Measurements from ENCODE around the gene CTSF. TPM values are rescaled to one million over a fixed set of nuclear protein-coding genes. Genes with fewer than 3 reads are reported as not detected.

The CTSF gene
- total and polyA plus RNA-seq, 2 of the 13 experiments (the other 11 are each of a cell fraction or from before 2014, with no cell fraction given): not detected

DNA sequence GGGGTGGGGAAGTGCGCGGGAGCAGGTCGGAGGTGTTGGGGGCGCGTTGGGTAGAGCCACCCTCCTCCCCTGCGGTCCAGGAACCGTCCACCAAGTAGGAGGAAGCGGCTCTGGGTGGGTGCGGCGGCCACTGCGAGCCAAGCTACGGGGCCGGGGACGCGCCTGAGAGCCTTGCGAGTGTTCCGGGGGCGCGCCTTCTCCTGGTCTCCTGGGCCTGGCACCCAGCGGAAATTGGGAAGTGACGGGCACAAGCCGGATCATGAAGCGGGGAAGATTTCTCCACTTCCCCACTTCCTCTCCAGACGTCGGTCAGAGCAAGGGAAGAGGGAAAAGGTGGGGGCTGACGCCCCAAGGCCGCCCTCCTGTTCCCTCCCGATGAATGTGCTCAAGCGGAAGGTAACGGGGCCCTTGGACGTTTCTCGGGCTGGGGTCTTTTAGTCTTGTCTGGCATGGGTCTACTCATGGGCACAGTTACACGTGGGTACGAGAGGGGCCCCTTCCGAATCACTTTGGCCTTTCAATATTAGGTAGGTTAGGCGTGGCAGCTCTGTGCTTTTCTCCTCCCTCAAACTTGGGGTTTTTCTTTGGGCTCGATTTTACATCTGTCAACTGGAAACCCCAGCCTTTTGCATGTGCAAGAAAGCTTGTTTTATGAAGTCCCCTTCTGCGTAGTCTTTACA lies 48.9 kb upstream of the CTSF start (continued):
- TF ChIP-seq, protein P1, sequence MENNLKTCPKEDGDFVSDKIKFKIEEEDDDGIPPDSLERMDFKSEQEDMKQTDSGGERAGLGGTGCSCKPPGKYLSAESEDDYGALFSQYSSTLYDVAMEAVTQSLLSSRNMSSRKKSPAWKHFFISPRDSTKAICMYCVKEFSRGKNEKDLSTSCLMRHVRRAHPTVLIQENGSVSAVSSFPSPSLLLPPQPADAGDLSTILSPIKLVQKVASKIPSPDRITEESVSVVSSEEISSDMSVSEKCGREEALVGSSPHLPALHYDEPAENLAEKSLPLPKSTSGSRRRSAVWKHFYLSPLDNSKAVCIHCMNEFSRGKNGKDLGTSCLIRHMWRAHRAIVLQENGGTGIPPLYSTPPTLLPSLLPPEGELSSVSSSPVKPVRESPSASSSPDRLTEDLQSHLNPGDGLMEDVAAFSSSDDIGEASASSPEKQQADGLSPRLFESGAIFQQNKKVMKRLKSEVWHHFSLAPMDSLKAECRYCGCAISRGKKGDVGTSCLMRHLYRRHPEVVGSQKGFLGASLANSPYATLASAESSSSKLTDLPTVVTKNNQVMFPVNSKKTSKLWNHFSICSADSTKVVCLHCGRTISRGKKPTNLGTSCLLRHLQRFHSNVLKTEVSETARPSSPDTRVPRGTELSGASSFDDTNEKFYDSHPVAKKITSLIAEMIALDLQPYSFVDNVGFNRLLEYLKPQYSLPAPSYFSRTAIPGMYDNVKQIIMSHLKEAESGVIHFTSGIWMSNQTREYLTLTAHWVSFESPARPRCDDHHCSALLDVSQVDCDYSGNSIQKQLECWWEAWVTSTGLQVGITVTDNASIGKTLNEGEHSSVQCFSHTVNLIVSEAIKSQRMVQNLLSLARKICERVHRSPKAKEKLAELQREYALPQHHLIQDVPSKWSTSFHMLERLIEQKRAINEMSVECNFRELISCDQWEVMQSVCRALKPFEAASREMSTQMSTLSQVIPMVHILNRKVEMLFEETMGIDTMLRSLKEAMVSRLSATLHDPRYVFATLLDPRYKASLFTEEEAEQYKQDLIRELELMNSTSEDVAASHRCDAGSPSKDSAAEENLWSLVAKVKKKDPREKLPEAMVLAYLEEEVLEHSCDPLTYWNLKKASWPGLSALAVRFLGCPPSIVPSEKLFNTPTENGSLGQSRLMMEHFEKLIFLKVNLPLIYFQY (CRISPR knock-in tag; IDR thresholded peaks at IDR 0.05; ENCODE audit: borderline replicate concordance): no peak
- no peak for TF ChIP-seq MED8 (CRISPR knock-in tag; IDR thresholded peaks at IDR 0.05; ENCODE audit: insufficient replicate concordance)
- no peak for TF ChIP-seq KMT2A (CRISPR knock-in tag; IDR thresholded peaks at IDR 0.05)
- no peak for TF ChIP-seq ZNF224 (CRISPR knock-in tag; IDR thresholded peaks at IDR 0.05)
- TF ChIP-seq, protein P2, sequence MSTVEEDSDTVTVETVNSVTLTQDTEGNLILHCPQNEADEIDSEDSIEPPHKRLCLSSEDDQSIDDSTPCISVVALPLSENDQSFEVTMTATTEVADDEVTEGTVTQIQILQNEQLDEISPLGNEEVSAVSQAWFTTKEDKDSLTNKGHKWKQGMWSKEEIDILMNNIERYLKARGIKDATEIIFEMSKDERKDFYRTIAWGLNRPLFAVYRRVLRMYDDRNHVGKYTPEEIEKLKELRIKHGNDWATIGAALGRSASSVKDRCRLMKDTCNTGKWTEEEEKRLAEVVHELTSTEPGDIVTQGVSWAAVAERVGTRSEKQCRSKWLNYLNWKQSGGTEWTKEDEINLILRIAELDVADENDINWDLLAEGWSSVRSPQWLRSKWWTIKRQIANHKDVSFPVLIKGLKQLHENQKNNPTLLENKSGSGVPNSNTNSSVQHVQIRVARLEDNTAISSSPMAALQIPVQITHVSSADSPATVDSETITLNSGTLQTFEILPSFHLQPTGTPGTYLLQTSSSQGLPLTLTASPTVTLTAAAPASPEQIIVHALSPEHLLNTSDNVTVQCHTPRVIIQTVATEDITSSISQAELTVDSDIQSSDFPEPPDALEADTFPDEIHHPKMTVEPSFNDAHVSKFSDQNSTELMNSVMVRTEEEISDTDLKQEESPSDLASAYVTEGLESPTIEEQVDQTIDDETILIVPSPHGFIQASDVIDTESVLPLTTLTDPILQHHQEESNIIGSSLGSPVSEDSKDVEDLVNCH (CRISPR knock-in tag; IDR thresholded peaks at IDR 0.05): no peak
- no peak for TF ChIP-seq ZNF235 (CRISPR knock-in tag; IDR thresholded peaks at IDR 0.05; ENCODE audit: borderline replicate concordance)
- no peak for TF ChIP-seq RBM39 (IDR thresholded peaks at IDR 0.05; ENCODE audit: low read depth, low read length, poor library complexity, severe bottlenecking)
- TF ChIP-seq ZNF33B (CRISPR knock-in tag; IDR thresholded peaks at IDR 0.05): no peak
- TF ChIP-seq, protein P3, sequence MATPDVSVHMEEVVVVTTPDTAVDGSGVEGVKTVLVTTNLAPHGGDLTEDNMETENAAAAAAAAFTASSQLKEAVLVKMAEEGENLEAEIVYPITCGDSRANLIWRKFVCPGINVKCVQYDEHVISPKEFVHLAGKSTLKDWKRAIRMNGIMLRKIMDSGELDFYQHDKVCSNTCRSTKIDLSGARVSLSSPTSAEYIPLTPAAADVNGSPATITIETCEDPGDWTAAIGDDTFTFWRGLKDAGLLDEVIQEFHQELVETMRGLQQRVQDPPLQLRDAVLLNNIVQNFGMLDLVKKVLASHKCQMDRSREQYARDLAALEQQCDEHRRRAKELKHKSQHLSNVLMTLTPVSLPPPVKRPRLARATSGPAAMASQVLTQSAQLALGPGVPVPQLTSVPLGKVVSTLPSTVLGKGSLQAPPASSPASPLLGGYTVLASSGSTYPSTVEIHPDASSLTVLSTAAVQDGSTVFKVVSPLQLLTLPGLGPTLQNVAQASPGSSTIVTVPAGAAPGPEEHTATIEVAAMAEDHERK (CRISPR knock-in tag; IDR thresholded peaks at IDR 0.05; ENCODE audit: low read depth): no peak
- no peak for TF ChIP-seq MTA3 (CRISPR knock-in tag; IDR thresholded peaks at IDR 0.05)
- TF ChIP-seq FOXM1 (CRISPR knock-in tag; IDR thresholded peaks at IDR 0.05): no peak
- TF ChIP-seq ZNF615 (CRISPR knock-in tag; IDR thresholded peaks at IDR 0.05; ENCODE audit: borderline replicate concordance): no peak
- TF ChIP-seq, protein P4, sequence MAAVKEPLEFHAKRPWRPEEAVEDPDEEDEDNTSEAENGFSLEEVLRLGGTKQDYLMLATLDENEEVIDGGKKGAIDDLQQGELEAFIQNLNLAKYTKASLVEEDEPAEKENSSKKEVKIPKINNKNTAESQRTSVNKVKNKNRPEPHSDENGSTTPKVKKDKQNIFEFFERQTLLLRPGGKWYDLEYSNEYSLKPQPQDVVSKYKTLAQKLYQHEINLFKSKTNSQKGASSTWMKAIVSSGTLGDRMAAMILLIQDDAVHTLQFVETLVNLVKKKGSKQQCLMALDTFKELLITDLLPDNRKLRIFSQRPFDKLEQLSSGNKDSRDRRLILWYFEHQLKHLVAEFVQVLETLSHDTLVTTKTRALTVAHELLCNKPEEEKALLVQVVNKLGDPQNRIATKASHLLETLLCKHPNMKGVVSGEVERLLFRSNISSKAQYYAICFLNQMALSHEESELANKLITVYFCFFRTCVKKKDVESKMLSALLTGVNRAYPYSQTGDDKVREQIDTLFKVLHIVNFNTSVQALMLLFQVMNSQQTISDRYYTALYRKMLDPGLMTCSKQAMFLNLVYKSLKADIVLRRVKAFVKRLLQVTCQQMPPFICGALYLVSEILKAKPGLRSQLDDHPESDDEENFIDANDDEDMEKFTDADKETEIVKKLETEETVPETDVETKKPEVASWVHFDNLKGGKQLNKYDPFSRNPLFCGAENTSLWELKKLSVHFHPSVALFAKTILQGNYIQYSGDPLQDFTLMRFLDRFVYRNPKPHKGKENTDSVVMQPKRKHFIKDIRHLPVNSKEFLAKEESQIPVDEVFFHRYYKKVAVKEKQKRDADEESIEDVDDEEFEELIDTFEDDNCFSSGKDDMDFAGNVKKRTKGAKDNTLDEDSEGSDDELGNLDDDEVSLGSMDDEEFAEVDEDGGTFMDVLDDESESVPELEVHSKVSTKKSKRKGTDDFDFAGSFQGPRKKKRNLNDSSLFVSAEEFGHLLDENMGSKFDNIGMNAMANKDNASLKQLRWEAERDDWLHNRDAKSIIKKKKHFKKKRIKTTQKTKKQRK (IDR thresholded peaks at IDR 0.05; ENCODE audit: low read length): no peak
- no peak for TF ChIP-seq SYNCRIP (IDR thresholded peaks at IDR 0.05; ENCODE audit: insufficient read depth, low read depth, low read length)
- peak; percentile 19; the same call in 1 of the 2 replicates for TF ChIP-seq HDAC1 (CRISPR knock-in tag; IDR thresholded peaks at IDR 0.05)
- TF ChIP-seq, protein P5, sequence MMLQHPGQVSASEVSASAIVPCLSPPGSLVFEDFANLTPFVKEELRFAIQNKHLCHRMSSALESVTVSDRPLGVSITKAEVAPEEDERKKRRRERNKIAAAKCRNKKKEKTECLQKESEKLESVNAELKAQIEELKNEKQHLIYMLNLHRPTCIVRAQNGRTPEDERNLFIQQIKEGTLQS (CRISPR knock-in tag; IDR thresholded peaks at IDR 0.05): no peak
- peak; percentile 73 for TF ChIP-seq AGO2 (optimal IDR thresholded peaks at IDR 0.05; ENCODE audit: low read depth, low read length)
